Left ventricle myocardium inferior (tissue), 1 donor: ENCODE measurements around the gene GFRA1. TPM values are rescaled to one million over a fixed set of nuclear protein-coding genes. Genes with fewer than 3 reads are reported as not detected.

Source experiments
- DNase-seq: peaks from one replicate; pipeline ENCODE4 v3.0.0-alpha.2; 2020
- H3K27ac ChIP-seq: fragments of 200-600 bp; replicated peaks from 2 replicates; pipeline ENCODE4 v1.8.0; 2021
- H3K27me3 ChIP-seq: fragments of 200-600 bp; 2 replicates; pipeline ENCODE4 v1.8.0; 2021; ENCODE audit warnings: low read depth
- H3K36me3 ChIP-seq: fragments of 200-600 bp; 2 replicates; pipeline ENCODE4 v1.8.0; 2021
- H3K4me1 ChIP-seq: fragments of 200-600 bp; 2 replicates; pipeline ENCODE4 v1.8.0; 2021
- H3K4me3 ChIP-seq: fragments of 200-600 bp; 2 replicates; pipeline ENCODE4 v1.8.0; 2021; ENCODE audit warnings: mild to moderate bottlenecking, moderate library complexity
- H3K9me3 ChIP-seq: fragments of 200-600 bp; replicated peaks from 2 replicates; pipeline ENCODE4 v1.8.0; 2021
- intact Hi-C: fragments of 100-400 bp; cut with micrococcal nuclease; formaldehyde crosslinking; loops from one replicate; pipeline ENCODE4 v1.11.0; 2022
- total RNA-seq: library from RNA; stranded (reverse); fragmentation: NEBNext Ultra II Directional; extraction: Animal tissue kit (Norgen Biotek cat#: 25700); gene quantifications from one replicate; pipeline ENCODE4 v1.2.1, GENCODE V29; 2021
- TF ChIP-seq, protein P1 (sequence below): fragments of 200-600 bp; IDR thresholded peaks from 2 replicates; pipeline ENCODE4 v1.8.0; 2021; ENCODE audit warnings: antibody characterized with exemption, mild to moderate bottlenecking, borderline replicate concordance
- donor health status: DM: no; HTN: yes; CAD: no; lungs with severe emphysema.

Gene GFRA1
- total RNA-seq, 1 donor from 2014 or later = 5.1 TPM

DNA sequence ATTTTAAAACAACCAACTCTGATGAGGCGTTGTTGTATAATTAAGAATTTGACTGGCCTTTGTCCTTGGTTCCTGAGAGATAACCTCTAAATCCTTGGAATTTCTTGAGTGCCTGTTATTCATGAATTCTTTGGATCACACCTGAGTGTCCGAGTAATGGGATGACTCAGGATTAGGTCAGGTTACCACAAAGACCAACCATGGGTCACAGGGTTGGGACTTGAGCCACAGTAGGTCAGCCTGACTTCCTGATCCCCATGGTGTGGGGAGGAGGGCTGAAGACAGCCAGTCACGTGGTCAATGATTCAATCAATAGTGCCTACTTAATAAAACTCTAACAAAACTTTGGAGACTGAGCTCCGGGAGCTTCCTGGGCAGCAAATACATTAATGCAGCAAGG, 192.5 kb downstream of the GFRA1 start:
- no peak for DNase-seq
- intact Hi-C loops = no loop called here
- TF ChIP-seq, protein P1, sequence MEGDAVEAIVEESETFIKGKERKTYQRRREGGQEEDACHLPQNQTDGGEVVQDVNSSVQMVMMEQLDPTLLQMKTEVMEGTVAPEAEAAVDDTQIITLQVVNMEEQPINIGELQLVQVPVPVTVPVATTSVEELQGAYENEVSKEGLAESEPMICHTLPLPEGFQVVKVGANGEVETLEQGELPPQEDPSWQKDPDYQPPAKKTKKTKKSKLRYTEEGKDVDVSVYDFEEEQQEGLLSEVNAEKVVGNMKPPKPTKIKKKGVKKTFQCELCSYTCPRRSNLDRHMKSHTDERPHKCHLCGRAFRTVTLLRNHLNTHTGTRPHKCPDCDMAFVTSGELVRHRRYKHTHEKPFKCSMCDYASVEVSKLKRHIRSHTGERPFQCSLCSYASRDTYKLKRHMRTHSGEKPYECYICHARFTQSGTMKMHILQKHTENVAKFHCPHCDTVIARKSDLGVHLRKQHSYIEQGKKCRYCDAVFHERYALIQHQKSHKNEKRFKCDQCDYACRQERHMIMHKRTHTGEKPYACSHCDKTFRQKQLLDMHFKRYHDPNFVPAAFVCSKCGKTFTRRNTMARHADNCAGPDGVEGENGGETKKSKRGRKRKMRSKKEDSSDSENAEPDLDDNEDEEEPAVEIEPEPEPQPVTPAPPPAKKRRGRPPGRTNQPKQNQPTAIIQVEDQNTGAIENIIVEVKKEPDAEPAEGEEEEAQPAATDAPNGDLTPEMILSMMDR = no peak
- Histone ChIP-seq H3K36me3 (no peaks in the 10 kb centered on the region), H3K4me3 (no peak overlapping the region), H3K9me3 (no peaks in the 10 kb centered on the region), H3K27ac (no peak overlapping the region), H3K4me1 (no peaks in the 10 kb centered on the region), H3K27me3 (peaks cover 6% of the 10 kb centered on the region)

DNA sequence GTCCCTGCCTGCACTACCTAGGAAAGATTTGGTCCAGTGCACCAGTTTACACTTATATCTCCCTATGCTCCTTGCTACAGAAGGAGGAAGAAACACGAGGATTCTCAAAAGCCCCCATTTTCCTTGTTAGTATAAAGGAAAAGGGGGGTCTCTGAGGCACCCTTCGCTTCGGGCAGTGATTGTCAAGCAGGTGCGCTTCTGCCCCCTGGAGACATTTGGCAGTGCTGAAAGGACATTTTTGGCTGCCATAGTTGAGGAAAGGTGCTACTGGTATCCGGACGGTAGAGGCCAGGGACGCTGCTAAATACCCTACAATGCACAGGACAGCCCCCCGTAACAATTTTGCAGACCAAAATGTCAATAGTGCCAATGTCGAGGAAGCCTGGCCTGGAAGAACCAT, 193.7 kb downstream of the GFRA1 start:
- Histone ChIP-seq H3K4me1 (no peaks in the 10 kb centered on the region), H3K36me3 (no peaks in the 10 kb centered on the region), H3K4me3 (no peak overlapping the region), H3K27me3 (peaks cover 5% of the 10 kb centered on the region), H3K27ac (no peak overlapping the region), H3K9me3 (no peaks in the 10 kb centered on the region)
- TF ChIP-seq, protein P1 = no peak
- DNase-seq = no peak
- intact Hi-C loops = no loop called here

- intact Hi-C loops = no loop called here
- H3K4me3 ChIP-seq = no peak overlapping the region
These were observed 196.4 kb downstream of the GFRA1 start for GRCh38 chr10:116076621-116077020.

DNA sequence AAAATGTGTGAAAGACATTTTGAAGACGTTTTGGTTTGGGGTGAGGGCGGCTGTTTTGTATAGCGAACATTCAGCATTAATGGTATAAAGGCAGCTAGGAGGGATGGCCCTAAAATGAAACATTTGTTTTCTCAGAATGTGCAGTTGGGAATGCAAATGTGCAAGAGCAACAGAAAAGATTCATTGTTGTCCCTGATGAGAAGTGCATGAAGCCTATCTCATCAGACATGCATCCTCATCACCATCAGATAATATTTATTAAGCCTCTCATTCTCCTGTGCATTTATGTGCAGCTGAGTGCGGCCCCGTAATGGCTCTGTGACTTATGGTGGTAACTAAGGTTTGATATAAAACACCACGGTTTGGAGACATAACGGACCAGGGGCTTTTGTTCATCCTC, 199.5 kb downstream of the GFRA1 start:
- H3K9me3 ChIP-seq = no peaks in the 10 kb centered on the region
- H3K4me1 ChIP-seq = no peaks in the 10 kb centered on the region
- H3K27ac ChIP-seq = no peak overlapping the region
- no peaks in the 10 kb centered on the region for H3K27me3 ChIP-seq
- TF ChIP-seq, protein P1 = no peak
- intact Hi-C loops = no loop called here
- no peak overlapping the region for H3K4me3 ChIP-seq
- no peak for DNase-seq
- H3K36me3 ChIP-seq = no peaks in the 10 kb centered on the region

More at GRCh38 chr10:116076621-116077020, 196.4 kb downstream of the GFRA1 start:
- no peaks in the 10 kb centered on the region for H3K36me3 ChIP-seq
- no peaks in the 10 kb centered on the region for H3K27me3 ChIP-seq
- no peaks in the 10 kb centered on the region for H3K9me3 ChIP-seq
- no peaks in the 10 kb centered on the region for H3K4me1 ChIP-seq
- TF ChIP-seq, protein P1 = no peak
- H3K27ac ChIP-seq = no peak overlapping the region
- no peak for DNase-seq

- no peak overlapping the region for H3K27ac ChIP-seq
- intact Hi-C loops = no loop called here
- no peak overlapping the region for H3K4me3 ChIP-seq
- H3K27me3 ChIP-seq = no peaks in the 10 kb centered on the region
- H3K36me3 ChIP-seq = no peaks in the 10 kb centered on the region
- no peak for DNase-seq
- no peaks in the 10 kb centered on the region for H3K4me1 ChIP-seq
- no peaks in the 10 kb centered on the region for H3K9me3 ChIP-seq
- TF ChIP-seq, protein P1 = no peak
These were observed 200.0 kb downstream of the GFRA1 start for GRCh38 chr10:116073001-116073400.
